Stomach (tissue), 4 donors: ENCODE results near the gene TENM3.

Source experiments
- CTCF ChIP-seq, 7 experiments: fragments of 450-650 bp in 4 of 7; fragments of 200-600 bp in 3 of 7; sonication (generic) in 3 of 7; IDR thresholded peaks; one replicate each; pipeline ENCODE4 v1.5.1; 2016 to 2019; ENCODE audit warnings: antibody characterized with exemption in 7 of 7, control low read depth in 2 of 7, mild to moderate bottlenecking in 1 of 7
- POLR2A ChIP-seq, 4 donors: fragments of 450-650 bp; IDR thresholded peaks; one replicate each; pipeline ENCODE4 v1.6.1; 2016; ENCODE audit warnings: antibody characterized with exemption in 4 of 4, control low read depth in 2 of 4, mild to moderate bottlenecking in 1 of 4, moderate library complexity in 1 of 4
- POLR2AphosphoS5 ChIP-seq, 3 donors: sonication (generic); formaldehyde crosslinking; IDR thresholded peaks; one replicate each; pipeline ENCODE4 v1.6.1; 2016; ENCODE audit warnings: antibody characterized with exemption in 3 of 3

- no peak for TF ChIP-seq CTCF (IDR thresholded peaks at IDR 0.05)
- TF ChIP-seq POLR2AphosphoS5 (IDR thresholded peaks at IDR 0.05) = no peak
- TF ChIP-seq POLR2A (IDR thresholded peaks at IDR 0.05) = no peak
Measured at GRCh38 chr4:182827954-182828353, 584.8 kb downstream of the TENM3 start.
